GM10266 (cell line): ENCODE measurements around the gene COMT.

Experiments used
- DNase-seq: peaks from one replicate; pipeline ENCODE4 v3.0.0; 2012; ENCODE audit errors: extremely low spot score
- CTCF ChIP-seq: IDR thresholded peaks from 2 replicates; pipeline ENCODE4 v1.5.1; 2012; ENCODE audit warnings: mild to moderate bottlenecking, low read depth; ENCODE audit not compliant: control insufficient read depth, insufficient read depth; ENCODE audit errors: missing control alignments

COMT gene

GRCh38 chr22:19962909-19963806, 21.6 kb downstream of the COMT start:
- TF ChIP-seq CTCF, result no peak
- no peak for DNase-seq

- no peak for DNase-seq
- no peak for TF ChIP-seq CTCF
Observed at GRCh38 chr22:19963863-19964642, 22.5 kb downstream of the COMT start.

GRCh38 chr22:19964701-19965386, 23.3 kb downstream of the COMT start:
- TF ChIP-seq CTCF, result no peak
- no peak for DNase-seq

GRCh38 chr22:19965771-19966709, 24.5 kb downstream of the COMT start:
- DNase-seq, result no peak

GRCh38 chr22:19966908-19967750, 25.6 kb downstream of the COMT start:
- TF ChIP-seq CTCF, result no peak
- no peak for DNase-seq

More at GRCh38 chr22:19965771-19966709, 24.5 kb downstream of the COMT start:
- no peak for TF ChIP-seq CTCF

GRCh38 chr22:19967850-19968449, 26.4 kb downstream of the COMT start:
- no peak for TF ChIP-seq CTCF
- no peak for DNase-seq
